Mesothelial cell of epicardium (in vitro differentiated cells): ENCODE data around the gene BIVM. TPM values are rescaled to one million over a fixed set of nuclear protein-coding genes. Genes with fewer than 3 reads are reported as not detected.

Source experiments
- DNase-seq, 2 experiments: peaks; one replicate each; pipeline ENCODE4 v3.0.0; 2021; ENCODE audit warnings: low spot score in 2 of 2; ENCODE audit not compliant: unreplicated experiment in 2 of 2
- H3K27ac Mint-ChIP-seq: 2 replicates; pipeline ENCODE4 v1.8.0; 2021; ENCODE audit warnings: mixed read lengths
- H3K27me3 Mint-ChIP-seq: 2 replicates; pipeline ENCODE4 v1.8.0; 2021; ENCODE audit warnings: low read depth, mixed read lengths
- H3K36me3 Mint-ChIP-seq: 2 replicates; pipeline ENCODE4 v1.8.0; 2021; ENCODE audit warnings: mixed read lengths
- H3K4me1 Mint-ChIP-seq: 2 replicates; pipeline ENCODE4 v1.8.0; 2021; ENCODE audit warnings: mixed read lengths
- H3K4me3 Mint-ChIP-seq: 2 replicates; pipeline ENCODE4 v1.8.0; 2021; ENCODE audit warnings: mild to moderate bottlenecking, moderate library complexity, mixed read lengths
- H3K9me3 Mint-ChIP-seq: 2 replicates; pipeline ENCODE4 v1.8.0; 2021; ENCODE audit warnings: mixed read lengths
- CTCF ChIP-seq: fragments of 200-600 bp; sonication (generic); IDR thresholded peaks from one replicate; pipeline ENCODE4 v1.5.0; 2021; ENCODE audit warnings: antibody characterized with exemption; ENCODE audit not compliant: unreplicated experiment
- total RNA-seq: library from RNA; stranded (reverse); gene quantifications from 3 replicates; pipeline ENCODE4 v1.2.1, GENCODE V29; 2021

The BIVM gene
- total RNA-seq, 1 donor from 2014 or later: 36.7 TPM

GRCh38 chr13:102875256-102875655, 76.3 kb downstream of the BIVM start:
- Mint-ChIP-seq H3K4me3 (no peak overlapping the region), H3K9me3 (no peaks in the 10 kb centered on the region), H3K27me3 (no peaks in the 10 kb centered on the region), H3K27ac (no peak overlapping the region), H3K36me3 (peaks cover 40% of the 10 kb centered on the region), H3K4me1 (peaks cover 16% of the 10 kb centered on the region)
- no peak for TF ChIP-seq CTCF
- DNase-seq: no peak

GRCh38 chr13:102877303-102877702, 78.4 kb downstream of the BIVM start:
- DNase-seq: no peak
- Mint-ChIP-seq H3K36me3 (peaks cover 35% of the 10 kb centered on the region), H3K27ac (no peak overlapping the region), H3K4me3 (no peak overlapping the region), H3K9me3 (no peaks in the 10 kb centered on the region), H3K4me1 (peaks cover 9% of the 10 kb centered on the region), H3K27me3 (no peaks in the 10 kb centered on the region)
- no peak for TF ChIP-seq CTCF

GRCh38 chr13:102878481-102878880, 79.6 kb downstream of the BIVM start:
- Mint-ChIP-seq H3K27ac (peak overlapping the region; percentile 55), H3K9me3 (no peaks in the 10 kb centered on the region), H3K36me3 (peaks cover 34% of the 10 kb centered on the region), H3K27me3 (no peaks in the 10 kb centered on the region), H3K4me1 (peaks cover 9% of the 10 kb centered on the region), H3K4me3 (no peak overlapping the region)
- TF ChIP-seq CTCF: no peak
- no peak for DNase-seq

- H3K27me3 Mint-ChIP-seq: no peaks in the 10 kb centered on the region
- H3K36me3 Mint-ChIP-seq: peaks cover 27% of the 10 kb centered on the region
- H3K4me3 Mint-ChIP-seq: no peak overlapping the region
- no peaks in the 10 kb centered on the region for H3K9me3 Mint-ChIP-seq
- H3K4me1 Mint-ChIP-seq: peaks cover 9% of the 10 kb centered on the region
- DNase-seq: no peak
- TF ChIP-seq CTCF: no peak
- no peak overlapping the region for H3K27ac Mint-ChIP-seq
Measured at GRCh38 chr13:102879793-102880499, 81.0 kb downstream of the BIVM start.

GRCh38 chr13:102881819-102882686, 83.1 kb downstream of the BIVM start:
- H3K27me3 Mint-ChIP-seq: no peaks in the 10 kb centered on the region
- TF ChIP-seq CTCF: no peak
- H3K4me1 Mint-ChIP-seq: peaks cover 9% of the 10 kb centered on the region
- DNase-seq: no peak
- no peak overlapping the region for H3K27ac Mint-ChIP-seq
- H3K4me3 Mint-ChIP-seq: no peak overlapping the region
- H3K36me3 Mint-ChIP-seq: peaks cover 8% of the 10 kb centered on the region
- no peaks in the 10 kb centered on the region for H3K9me3 Mint-ChIP-seq

Other genes with a start within 250 kb of the BIVM start
- 44.6 to 54.2 TPM (median 45.4 TPM) in 3 replicates for gene TPP2, start 202.1 kb upstream of the BIVM start, total RNA-seq
- not detected in 3 replicates for gene METTL21C, start 104.1 kb upstream of the BIVM start, total RNA-seq
- gene TEX30, start 25.3 kb upstream of the BIVM start, total RNA-seq: 7.8 to 8.6 TPM (median 8.1 TPM) in 3 replicates
- 22.0 to 23.2 TPM (median 22.7 TPM) in 3 replicates for gene POGLUT2, start 143 bp upstream of the BIVM start, total RNA-seq
- 45.0 to 51.1 TPM (median 46.6 TPM) in 3 replicates for gene ERCC5, start 46.9 kb downstream of the BIVM start, total RNA-seq